ENCODE data around the gene NCBP1.

DNA sequence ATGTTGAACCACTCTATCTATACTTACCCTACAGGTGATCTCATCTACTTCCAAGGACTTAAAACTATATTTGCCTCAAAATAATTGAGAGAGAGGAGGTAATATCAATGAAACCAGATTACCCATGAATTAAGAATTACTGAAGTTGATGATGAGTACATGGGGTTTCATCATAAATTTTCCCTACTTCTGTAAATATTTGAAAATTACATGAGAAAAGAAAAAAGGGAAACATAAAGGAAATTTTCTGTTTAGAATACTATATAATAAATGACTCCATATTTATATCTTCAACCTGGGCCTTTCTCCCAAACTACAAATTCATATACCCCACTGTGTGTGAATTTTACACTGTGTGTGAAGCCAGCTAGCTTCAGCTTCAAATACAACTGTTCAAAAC, 3.0 kb upstream of the NCBP1 start:
- no peak for TF ChIP-seq MAZ (IDR thresholded peaks at IDR 0.05; ENCODE audit: borderline replicate concordance, low read depth, low read length)
- TF ChIP-seq, protein P1, sequence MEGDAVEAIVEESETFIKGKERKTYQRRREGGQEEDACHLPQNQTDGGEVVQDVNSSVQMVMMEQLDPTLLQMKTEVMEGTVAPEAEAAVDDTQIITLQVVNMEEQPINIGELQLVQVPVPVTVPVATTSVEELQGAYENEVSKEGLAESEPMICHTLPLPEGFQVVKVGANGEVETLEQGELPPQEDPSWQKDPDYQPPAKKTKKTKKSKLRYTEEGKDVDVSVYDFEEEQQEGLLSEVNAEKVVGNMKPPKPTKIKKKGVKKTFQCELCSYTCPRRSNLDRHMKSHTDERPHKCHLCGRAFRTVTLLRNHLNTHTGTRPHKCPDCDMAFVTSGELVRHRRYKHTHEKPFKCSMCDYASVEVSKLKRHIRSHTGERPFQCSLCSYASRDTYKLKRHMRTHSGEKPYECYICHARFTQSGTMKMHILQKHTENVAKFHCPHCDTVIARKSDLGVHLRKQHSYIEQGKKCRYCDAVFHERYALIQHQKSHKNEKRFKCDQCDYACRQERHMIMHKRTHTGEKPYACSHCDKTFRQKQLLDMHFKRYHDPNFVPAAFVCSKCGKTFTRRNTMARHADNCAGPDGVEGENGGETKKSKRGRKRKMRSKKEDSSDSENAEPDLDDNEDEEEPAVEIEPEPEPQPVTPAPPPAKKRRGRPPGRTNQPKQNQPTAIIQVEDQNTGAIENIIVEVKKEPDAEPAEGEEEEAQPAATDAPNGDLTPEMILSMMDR (IDR thresholded peaks at IDR 0.05), result no peak
- no peak for TF ChIP-seq CHD2 (IDR thresholded peaks at IDR 0.05; ENCODE audit: low read length, partially characterized antibody)
- TF ChIP-seq NFE2L2 (conservative IDR thresholded peaks at IDR 0.05; ENCODE audit: low read length), result no peak

Data from A549 (cell line).